C4-2B (cell line): ENCODE results near the gene GIT2.

Experiments used
- ZFX ChIP-seq: fragments of 450-650 bp; IDR thresholded peaks from 2 replicates; pipeline ENCODE4 v1.6.1; 2017
- TF ChIP-seq, protein P1 (sequence below): fragments of 450-650 bp; conservative IDR thresholded peaks from 2 replicates; pipeline ENCODE4 v1.5.1; 2017; ENCODE audit warnings: mild to moderate bottlenecking

DNA sequence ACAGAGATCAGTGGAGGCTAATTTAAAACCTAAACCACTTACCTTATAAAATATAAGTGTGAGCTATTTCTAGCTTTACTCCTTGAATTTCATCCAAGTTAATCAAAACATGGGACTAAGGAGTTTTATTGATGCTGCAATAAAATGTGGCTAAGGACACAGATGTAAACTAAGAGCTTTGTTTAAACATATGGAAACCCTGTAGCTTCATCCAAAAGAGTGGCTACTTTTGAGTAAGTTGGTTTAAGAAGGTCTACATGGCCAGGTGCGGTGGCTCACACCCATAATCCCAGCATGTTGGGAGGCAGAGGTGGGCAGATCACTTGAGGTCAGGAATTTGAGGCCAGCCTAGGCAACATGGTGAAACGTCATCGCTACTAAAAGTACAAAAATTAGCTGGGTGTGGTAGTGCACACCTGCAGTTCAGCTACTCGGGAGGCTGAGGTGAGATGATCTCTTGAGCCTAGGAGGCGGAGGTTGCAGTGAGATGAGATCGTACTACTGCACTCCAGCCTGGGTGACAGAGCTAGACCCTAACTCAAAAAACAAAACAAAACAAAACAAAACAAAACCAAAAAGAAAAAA, 55.7 kb downstream of the GIT2 start:
- TF ChIP-seq, protein P1, sequence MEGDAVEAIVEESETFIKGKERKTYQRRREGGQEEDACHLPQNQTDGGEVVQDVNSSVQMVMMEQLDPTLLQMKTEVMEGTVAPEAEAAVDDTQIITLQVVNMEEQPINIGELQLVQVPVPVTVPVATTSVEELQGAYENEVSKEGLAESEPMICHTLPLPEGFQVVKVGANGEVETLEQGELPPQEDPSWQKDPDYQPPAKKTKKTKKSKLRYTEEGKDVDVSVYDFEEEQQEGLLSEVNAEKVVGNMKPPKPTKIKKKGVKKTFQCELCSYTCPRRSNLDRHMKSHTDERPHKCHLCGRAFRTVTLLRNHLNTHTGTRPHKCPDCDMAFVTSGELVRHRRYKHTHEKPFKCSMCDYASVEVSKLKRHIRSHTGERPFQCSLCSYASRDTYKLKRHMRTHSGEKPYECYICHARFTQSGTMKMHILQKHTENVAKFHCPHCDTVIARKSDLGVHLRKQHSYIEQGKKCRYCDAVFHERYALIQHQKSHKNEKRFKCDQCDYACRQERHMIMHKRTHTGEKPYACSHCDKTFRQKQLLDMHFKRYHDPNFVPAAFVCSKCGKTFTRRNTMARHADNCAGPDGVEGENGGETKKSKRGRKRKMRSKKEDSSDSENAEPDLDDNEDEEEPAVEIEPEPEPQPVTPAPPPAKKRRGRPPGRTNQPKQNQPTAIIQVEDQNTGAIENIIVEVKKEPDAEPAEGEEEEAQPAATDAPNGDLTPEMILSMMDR = no peak
- TF ChIP-seq ZFX = no peak
